HEK293 (cell line): Measurements from ENCODE around the gene KCNB1.

ENCODE experiments used
- KLF7 ChIP-seq: fragments of 450-650 bp; formaldehyde crosslinking; IDR thresholded peaks from 2 replicates; pipeline ENCODE4 v1.5.1; 2016; ENCODE audit warnings: missing biosample characterization, missing genetic modification characterization, borderline replicate concordance
- ZNF121 ChIP-seq: fragments of 450-650 bp; formaldehyde crosslinking; IDR thresholded peaks from 2 replicates; pipeline ENCODE4 v1.5.1; 2016; ENCODE audit warnings: missing biosample characterization, missing genetic modification characterization
- ZNF416 ChIP-seq: fragments of 450-650 bp; formaldehyde crosslinking; IDR thresholded peaks from 2 replicates; pipeline ENCODE4 v1.5.1; 2016; ENCODE audit warnings: missing biosample characterization, missing genetic modification characterization
- ZNF677 ChIP-seq: fragments of 450-650 bp; IDR thresholded peaks from 2 replicates; pipeline ENCODE4 v1.5.0; 2018; ENCODE audit warnings: missing biosample characterization, mild to moderate bottlenecking, missing genetic modification characterization, moderate library complexity
- TF ChIP-seq, protein P1 (sequence below): fragments of 450-650 bp; formaldehyde crosslinking; IDR thresholded peaks from 2 replicates; pipeline ENCODE4 v1.5.1; 2016; ENCODE audit warnings: missing biosample characterization, missing genetic modification characterization
- TF ChIP-seq, protein P2 (sequence below): fragments of 450-650 bp; formaldehyde crosslinking; IDR thresholded peaks from 2 replicates; pipeline ENCODE4 v1.5.1; 2016; ENCODE audit warnings: missing biosample characterization, missing genetic modification characterization
- TF ChIP-seq, protein P3 (sequence below): fragments of 450-650 bp; formaldehyde crosslinking; IDR thresholded peaks from 2 replicates; pipeline ENCODE4 v1.5.1; 2017; ENCODE audit warnings: missing biosample characterization, missing genetic modification characterization
- TF ChIP-seq, protein P4 (sequence below): fragments of 450-650 bp; formaldehyde crosslinking; IDR thresholded peaks from 2 replicates; pipeline ENCODE4 v1.5.1; 2016; ENCODE audit warnings: missing biosample characterization, missing genetic modification characterization

DNA sequence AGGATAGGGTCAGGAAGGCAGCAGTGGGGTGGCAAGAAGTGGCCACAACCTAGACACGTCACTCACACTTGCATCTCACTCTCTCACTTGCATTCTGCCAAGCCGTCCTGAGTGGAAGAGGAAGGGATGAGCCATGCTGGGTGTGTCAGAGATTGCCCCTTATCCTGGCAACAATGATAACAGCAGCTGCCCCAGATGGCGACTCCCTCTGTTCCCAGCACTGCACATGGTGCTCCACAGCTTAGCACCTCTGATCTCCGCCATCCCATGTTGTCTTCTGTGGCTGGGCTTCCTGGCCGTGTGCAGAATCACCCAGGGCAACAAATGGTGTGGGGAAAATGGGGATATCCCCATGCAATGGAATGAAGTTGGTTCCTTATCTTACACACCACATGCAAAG is 11.1 kb downstream of the KCNB1 start:
- TF ChIP-seq, protein P1, sequence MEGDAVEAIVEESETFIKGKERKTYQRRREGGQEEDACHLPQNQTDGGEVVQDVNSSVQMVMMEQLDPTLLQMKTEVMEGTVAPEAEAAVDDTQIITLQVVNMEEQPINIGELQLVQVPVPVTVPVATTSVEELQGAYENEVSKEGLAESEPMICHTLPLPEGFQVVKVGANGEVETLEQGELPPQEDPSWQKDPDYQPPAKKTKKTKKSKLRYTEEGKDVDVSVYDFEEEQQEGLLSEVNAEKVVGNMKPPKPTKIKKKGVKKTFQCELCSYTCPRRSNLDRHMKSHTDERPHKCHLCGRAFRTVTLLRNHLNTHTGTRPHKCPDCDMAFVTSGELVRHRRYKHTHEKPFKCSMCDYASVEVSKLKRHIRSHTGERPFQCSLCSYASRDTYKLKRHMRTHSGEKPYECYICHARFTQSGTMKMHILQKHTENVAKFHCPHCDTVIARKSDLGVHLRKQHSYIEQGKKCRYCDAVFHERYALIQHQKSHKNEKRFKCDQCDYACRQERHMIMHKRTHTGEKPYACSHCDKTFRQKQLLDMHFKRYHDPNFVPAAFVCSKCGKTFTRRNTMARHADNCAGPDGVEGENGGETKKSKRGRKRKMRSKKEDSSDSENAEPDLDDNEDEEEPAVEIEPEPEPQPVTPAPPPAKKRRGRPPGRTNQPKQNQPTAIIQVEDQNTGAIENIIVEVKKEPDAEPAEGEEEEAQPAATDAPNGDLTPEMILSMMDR (tag by site-specific recombination) = no peak
- no peak for TF ChIP-seq KLF7 (tag by site-specific recombination)
- TF ChIP-seq ZNF121 = no peak
- TF ChIP-seq, protein P2, sequence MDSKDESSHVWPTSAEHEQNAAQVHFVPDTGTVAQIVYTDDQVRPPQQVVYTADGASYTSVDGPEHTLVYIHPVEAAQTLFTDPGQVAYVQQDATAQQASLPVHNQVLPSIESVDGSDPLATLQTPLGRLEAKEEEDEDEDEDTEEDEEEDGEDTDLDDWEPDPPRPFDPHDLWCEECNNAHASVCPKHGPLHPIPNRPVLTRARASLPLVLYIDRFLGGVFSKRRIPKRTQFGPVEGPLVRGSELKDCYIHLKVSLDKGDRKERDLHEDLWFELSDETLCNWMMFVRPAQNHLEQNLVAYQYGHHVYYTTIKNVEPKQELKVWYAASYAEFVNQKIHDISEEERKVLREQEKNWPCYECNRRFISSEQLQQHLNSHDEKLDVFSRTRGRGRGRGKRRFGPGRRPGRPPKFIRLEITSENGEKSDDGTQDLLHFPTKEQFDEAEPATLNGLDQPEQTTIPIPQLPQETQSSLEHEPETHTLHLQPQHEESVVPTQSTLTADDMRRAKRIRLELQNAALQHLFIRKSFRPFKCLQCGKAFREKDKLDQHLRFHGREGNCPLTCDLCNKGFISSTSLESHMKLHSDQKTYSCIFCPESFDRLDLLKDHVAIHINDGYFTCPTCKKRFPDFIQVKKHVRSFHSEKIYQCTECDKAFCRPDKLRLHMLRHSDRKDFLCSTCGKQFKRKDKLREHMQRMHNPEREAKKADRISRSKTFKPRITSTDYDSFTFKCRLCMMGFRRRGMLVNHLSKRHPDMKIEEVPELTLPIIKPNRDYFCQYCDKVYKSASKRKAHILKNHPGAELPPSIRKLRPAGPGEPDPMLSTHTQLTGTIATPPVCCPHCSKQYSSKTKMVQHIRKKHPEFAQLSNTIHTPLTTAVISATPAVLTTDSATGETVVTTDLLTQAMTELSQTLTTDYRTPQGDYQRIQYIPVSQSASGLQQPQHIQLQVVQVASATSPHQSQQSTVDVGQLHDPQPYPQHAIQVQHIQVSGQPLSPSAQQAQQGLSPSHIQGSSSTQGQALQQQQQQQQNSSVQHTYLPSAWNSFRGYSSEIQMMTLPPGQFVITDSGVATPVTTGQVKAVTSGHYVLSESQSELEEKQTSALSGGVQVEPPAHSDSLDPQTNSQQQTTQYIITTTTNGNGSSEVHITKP (tag by site-specific recombination) = no peak
- TF ChIP-seq, protein P3, sequence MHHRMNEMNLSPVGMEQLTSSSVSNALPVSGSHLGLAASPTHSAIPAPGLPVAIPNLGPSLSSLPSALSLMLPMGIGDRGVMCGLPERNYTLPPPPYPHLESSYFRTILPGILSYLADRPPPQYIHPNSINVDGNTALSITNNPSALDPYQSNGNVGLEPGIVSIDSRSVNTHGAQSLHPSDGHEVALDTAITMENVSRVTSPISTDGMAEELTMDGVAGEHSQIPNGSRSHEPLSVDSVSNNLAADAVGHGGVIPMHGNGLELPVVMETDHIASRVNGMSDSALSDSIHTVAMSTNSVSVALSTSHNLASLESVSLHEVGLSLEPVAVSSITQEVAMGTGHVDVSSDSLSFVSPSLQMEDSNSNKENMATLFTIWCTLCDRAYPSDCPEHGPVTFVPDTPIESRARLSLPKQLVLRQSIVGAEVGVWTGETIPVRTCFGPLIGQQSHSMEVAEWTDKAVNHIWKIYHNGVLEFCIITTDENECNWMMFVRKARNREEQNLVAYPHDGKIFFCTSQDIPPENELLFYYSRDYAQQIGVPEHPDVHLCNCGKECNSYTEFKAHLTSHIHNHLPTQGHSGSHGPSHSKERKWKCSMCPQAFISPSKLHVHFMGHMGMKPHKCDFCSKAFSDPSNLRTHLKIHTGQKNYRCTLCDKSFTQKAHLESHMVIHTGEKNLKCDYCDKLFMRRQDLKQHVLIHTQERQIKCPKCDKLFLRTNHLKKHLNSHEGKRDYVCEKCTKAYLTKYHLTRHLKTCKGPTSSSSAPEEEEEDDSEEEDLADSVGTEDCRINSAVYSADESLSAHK = no peak
- no peak for TF ChIP-seq ZNF677 (tag by site-specific recombination)
- TF ChIP-seq ZNF416 (tag by site-specific recombination) = no peak
- TF ChIP-seq, protein P4, sequence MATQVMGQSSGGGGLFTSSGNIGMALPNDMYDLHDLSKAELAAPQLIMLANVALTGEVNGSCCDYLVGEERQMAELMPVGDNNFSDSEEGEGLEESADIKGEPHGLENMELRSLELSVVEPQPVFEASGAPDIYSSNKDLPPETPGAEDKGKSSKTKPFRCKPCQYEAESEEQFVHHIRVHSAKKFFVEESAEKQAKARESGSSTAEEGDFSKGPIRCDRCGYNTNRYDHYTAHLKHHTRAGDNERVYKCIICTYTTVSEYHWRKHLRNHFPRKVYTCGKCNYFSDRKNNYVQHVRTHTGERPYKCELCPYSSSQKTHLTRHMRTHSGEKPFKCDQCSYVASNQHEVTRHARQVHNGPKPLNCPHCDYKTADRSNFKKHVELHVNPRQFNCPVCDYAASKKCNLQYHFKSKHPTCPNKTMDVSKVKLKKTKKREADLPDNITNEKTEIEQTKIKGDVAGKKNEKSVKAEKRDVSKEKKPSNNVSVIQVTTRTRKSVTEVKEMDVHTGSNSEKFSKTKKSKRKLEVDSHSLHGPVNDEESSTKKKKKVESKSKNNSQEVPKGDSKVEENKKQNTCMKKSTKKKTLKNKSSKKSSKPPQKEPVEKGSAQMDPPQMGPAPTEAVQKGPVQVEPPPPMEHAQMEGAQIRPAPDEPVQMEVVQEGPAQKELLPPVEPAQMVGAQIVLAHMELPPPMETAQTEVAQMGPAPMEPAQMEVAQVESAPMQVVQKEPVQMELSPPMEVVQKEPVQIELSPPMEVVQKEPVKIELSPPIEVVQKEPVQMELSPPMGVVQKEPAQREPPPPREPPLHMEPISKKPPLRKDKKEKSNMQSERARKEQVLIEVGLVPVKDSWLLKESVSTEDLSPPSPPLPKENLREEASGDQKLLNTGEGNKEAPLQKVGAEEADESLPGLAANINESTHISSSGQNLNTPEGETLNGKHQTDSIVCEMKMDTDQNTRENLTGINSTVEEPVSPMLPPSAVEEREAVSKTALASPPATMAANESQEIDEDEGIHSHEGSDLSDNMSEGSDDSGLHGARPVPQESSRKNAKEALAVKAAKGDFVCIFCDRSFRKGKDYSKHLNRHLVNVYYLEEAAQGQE = no peak
